KMS-11 (cell line): ENCODE measurements around the gene FAF1.
"Not testable (repeated sequence)": the region's sequence is repeated elsewhere in the genome, so short reads cannot be mapped to it uniquely, and the experiment has no call there.

Experiments
- H2AFZ ChIP-seq: fragments of 200-600 bp; sonication (generic); 2 replicates; pipeline ENCODE4 v1.6.1; 2016; ENCODE audit warnings: antibody characterized with exemption, mixed run types, low read depth
- H3K27ac ChIP-seq: fragments of 200-600 bp; sonication (generic); 2 replicates; pipeline ENCODE4 v1.6.1; 2016; ENCODE audit warnings: mild to moderate bottlenecking, mixed run types
- H3K27me3 ChIP-seq: fragments of 200-600 bp; sonication (generic); 2 replicates; pipeline ENCODE4 v1.6.1; 2017; ENCODE audit warnings: mild to moderate bottlenecking, low read depth, mixed run types, moderate library complexity; ENCODE audit not compliant: insufficient read depth
- H3K36me3 ChIP-seq: fragments of 200-600 bp; sonication (generic); 2 replicates; pipeline ENCODE4 v1.6.1; 2017; ENCODE audit warnings: mild to moderate bottlenecking, mixed run types; ENCODE audit not compliant: insufficient read depth
- H3K4me1 ChIP-seq: fragments of 200-600 bp; sonication (generic); 2 replicates; pipeline ENCODE4 v1.6.1; 2016; ENCODE audit warnings: mild to moderate bottlenecking, low read depth, mixed run types; ENCODE audit not compliant: poor library complexity, severe bottlenecking
- H3K4me2 ChIP-seq: fragments of 200-600 bp; sonication (generic); 2 replicates; pipeline ENCODE4 v1.7.0; 2016; ENCODE audit warnings: mild to moderate bottlenecking, mixed run types
- H3K4me3 ChIP-seq: fragments of 200-600 bp; sonication (generic); IDR thresholded peaks from 2 replicates; pipeline ENCODE4 v1.6.1; 2017; ENCODE audit warnings: low read depth, low read length, mixed read lengths; ENCODE audit not compliant: insufficient read depth
- H3K79me2 ChIP-seq: fragments of 200-600 bp; sonication (generic); 2 replicates; pipeline ENCODE4 v1.6.1; 2016; ENCODE audit warnings: low read depth, mixed run types; ENCODE audit not compliant: insufficient read depth
- H3K9ac ChIP-seq: fragments of 200-600 bp; sonication (generic); 2 replicates; pipeline ENCODE4 v1.6.1; 2016; ENCODE audit warnings: mild to moderate bottlenecking, mixed run types
- H4K20me1 ChIP-seq: fragments of 200-600 bp; sonication (generic); 2 replicates; pipeline ENCODE4 v1.6.1; 2016; ENCODE audit warnings: mild to moderate bottlenecking, mixed run types; ENCODE audit not compliant: insufficient read depth
- TF ChIP-seq, protein P1 (sequence below): fragments of 200-600 bp; sonication (generic); conservative IDR thresholded peaks from 2 replicates; pipeline ENCODE4 v1.6.1; 2017; ENCODE audit warnings: low read depth, mild to moderate bottlenecking, antibody characterized with exemption, low read length, moderate library complexity, mixed read lengths

The FAF1 gene

DNA sequence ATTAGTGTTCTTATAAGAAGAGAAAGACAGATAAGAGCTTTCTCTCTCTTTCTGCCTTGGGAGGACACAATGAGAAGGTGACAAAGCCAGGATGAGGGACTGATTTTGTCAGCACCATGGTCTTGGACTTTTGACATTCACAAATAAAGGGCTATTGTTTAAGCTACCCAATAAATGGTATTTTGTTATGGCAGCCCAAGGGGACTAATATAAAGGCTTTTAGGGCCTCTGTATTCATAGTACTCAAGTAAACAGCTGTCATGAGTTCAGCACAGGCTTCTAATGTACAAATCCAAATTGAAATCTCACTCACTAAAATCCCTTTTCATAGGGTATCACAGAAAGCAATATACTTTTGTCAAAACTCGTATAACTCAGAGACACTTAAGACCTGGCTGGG, 242.7 kb downstream of the FAF1 start:
- Histone ChIP-seq H2AFZ (no peak overlapping the region), H3K27ac (no peak overlapping the region), H4K20me1 (no peaks in the 10 kb centered on the region), H3K4me2 (no peak overlapping the region), H3K27me3 (no peaks in the 10 kb centered on the region), H3K4me3 (no peak overlapping the region), H3K79me2 (no peaks in the 10 kb centered on the region), H3K9ac (no peak overlapping the region), H3K36me3 (no peaks in the 10 kb centered on the region), H3K4me1 (no peaks in the 10 kb centered on the region)
- TF ChIP-seq, protein P1, sequence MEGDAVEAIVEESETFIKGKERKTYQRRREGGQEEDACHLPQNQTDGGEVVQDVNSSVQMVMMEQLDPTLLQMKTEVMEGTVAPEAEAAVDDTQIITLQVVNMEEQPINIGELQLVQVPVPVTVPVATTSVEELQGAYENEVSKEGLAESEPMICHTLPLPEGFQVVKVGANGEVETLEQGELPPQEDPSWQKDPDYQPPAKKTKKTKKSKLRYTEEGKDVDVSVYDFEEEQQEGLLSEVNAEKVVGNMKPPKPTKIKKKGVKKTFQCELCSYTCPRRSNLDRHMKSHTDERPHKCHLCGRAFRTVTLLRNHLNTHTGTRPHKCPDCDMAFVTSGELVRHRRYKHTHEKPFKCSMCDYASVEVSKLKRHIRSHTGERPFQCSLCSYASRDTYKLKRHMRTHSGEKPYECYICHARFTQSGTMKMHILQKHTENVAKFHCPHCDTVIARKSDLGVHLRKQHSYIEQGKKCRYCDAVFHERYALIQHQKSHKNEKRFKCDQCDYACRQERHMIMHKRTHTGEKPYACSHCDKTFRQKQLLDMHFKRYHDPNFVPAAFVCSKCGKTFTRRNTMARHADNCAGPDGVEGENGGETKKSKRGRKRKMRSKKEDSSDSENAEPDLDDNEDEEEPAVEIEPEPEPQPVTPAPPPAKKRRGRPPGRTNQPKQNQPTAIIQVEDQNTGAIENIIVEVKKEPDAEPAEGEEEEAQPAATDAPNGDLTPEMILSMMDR = no peak

DNA sequence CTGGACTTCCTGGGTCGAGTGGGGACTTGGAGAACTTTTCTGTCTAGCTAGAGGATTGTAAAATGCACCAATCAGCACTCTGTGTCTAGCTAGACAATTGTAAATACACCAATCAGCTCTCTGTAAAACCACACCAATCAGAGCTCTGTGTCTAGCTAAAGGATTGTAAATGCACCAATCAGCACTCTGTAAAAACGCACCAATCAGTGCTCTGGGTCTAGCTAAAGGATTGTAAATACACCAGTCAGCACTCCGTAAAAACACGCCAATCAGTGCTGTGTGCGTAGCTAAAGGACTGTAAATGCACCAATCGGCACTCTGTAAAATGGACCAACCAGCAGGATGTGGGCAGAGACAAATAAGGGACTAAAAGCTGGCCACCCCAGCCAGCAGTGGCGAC, 243.6 kb downstream of the FAF1 start:
- not testable (repeated sequence) for H3K27me3 ChIP-seq, H3K79me2 ChIP-seq

DNA sequence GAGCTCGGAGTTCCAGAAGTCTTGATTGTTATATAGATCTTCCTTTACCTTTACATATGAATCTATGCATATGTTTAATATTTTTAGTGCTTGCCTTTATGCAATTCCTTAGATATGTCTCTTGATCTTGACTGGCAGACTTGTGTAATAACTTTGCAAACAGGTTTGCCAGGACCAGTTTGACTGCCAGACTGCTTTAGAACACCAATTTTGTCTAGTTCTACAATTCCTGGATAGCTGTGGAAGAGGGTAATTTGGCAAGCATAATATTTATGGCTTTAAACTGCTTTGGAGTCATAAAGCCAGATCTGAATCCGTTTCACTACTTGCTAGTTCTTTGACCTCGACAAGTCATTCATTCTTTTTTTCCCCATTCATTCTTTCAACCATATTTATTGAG, 250.0 kb downstream of the FAF1 start:
- H3K27ac ChIP-seq = no peak overlapping the region
- no peak overlapping the region for H3K4me3 ChIP-seq
- H3K4me1 ChIP-seq = no peaks in the 10 kb centered on the region
- H4K20me1 ChIP-seq = no peaks in the 10 kb centered on the region
- H3K79me2 ChIP-seq = no peaks in the 10 kb centered on the region
- no peak overlapping the region for H3K4me2 ChIP-seq
- TF ChIP-seq, protein P1 = no peak
- H3K27me3 ChIP-seq = no peaks in the 10 kb centered on the region
- no peak overlapping the region for H2AFZ ChIP-seq
- H3K36me3 ChIP-seq = no peaks in the 10 kb centered on the region
- no peak overlapping the region for H3K9ac ChIP-seq

More for the DNA sequence above, 243.6 kb downstream of the FAF1 start:
- H2AFZ ChIP-seq, H3K36me3 ChIP-seq, H3K4me3 ChIP-seq, H3K27ac ChIP-seq, H3K9ac ChIP-seq, H4K20me1 ChIP-seq, H3K4me1 ChIP-seq, H3K4me2 ChIP-seq: not testable (repeated sequence)

DNA sequence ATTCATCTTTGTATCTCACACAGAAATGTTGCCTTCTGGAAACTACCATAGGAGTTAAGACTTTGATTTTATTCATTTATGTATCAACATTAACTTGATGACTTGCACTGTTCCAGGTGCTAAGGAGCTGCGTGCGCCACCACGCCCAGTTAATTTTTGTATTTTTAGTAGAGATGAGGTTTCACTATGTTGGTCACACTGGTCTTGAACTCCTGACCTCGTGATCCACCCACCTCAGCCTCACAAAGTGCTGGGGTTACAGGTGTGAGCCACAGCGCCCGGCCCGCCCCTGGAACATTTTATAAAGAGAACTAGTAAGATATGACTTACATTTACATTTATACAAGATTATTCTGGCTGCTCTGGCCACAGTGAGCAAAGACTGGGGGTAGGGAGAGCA, 252.2 kb downstream of the FAF1 start:
- Histone ChIP-seq H3K4me3 (no peak overlapping the region), H3K27ac (no peak overlapping the region), H3K4me2 (no peak overlapping the region), H4K20me1 (no peaks in the 10 kb centered on the region), H3K36me3 (no peaks in the 10 kb centered on the region), H3K79me2 (no peaks in the 10 kb centered on the region), H2AFZ (no peak overlapping the region), H3K27me3 (no peaks in the 10 kb centered on the region), H3K4me1 (no peaks in the 10 kb centered on the region), H3K9ac (no peak overlapping the region)
- TF ChIP-seq, protein P1 = no peak

DNA sequence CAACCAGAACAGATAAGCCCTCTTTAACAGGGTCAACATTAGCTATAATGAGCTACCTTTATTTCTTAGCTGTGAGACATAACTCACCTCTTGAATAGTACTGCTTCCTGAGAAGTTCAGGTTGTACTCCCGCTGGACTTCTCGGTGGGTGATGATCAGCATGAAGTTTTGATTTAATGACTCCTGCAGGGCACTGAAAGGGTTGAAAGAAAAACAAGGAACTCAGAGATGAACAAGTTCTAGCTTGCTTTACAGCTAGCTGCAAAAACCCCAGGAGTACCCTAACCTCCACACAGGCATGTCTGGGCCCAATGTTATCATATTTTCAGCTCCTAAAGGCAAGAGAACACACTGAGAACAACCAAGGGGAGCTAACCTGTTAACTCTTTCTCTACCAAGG, 254.4 kb downstream of the FAF1 start:
- H4K20me1 ChIP-seq = no peaks in the 10 kb centered on the region
- no peak overlapping the region for H2AFZ ChIP-seq
- H3K79me2 ChIP-seq = no peaks in the 10 kb centered on the region
- no peaks in the 10 kb centered on the region for H3K4me1 ChIP-seq
- no peaks in the 10 kb centered on the region for H3K36me3 ChIP-seq
- TF ChIP-seq, protein P1 = no peak
- H3K27me3 ChIP-seq = no peaks in the 10 kb centered on the region
- H3K9ac ChIP-seq = no peak overlapping the region
- H3K4me2 ChIP-seq = no peak overlapping the region
- no peak overlapping the region for H3K27ac ChIP-seq
- H3K4me3 ChIP-seq = no peak overlapping the region
